Measurements from ENCODE around the gene ARID1B. TPM values are rescaled to one million over a fixed set of nuclear protein-coding genes. Genes with fewer than 3 reads are reported as not detected.

The ARID1B gene
- total and polyA plus RNA-seq, 4 donors, result 7.0 to 49.0 (median 24.2) TPM

DNA sequence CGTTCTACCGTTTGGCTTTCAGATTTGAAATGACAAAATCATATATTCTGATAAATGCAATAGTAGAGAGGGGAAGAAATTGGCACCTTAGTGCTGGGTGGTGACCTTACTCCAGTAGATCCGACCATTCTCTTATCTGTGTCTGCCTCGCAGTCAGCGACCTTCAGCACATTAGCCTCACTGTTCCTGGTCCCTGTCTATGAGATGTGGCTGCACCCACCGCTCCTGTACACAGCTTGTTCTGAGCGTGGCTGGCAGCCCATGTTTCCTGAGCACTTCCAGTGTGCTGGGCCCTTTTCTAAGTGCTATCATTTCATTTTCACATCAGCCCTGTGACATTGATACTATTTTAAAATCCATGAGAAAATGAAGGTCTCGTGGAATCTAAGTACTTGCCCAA, 408.0 kb downstream of the ARID1B start:
- Histone ChIP-seq H3K4me3 (ENCODE audit: low read depth in 1 of 3, low read length in 3 of 3) (no peak overlapping the region), H3K9me3 (ENCODE audit: control insufficient read depth in 4 of 4, low read length in 3 of 4) (no peaks in the 10 kb centered on the region), H3K4me1 (ENCODE audit: control insufficient read depth in 4 of 4, insufficient read depth in 4 of 4, low read length in 3 of 4) (peaks cover 4 to 17% (median 12%) of the 10 kb centered on the region in 4 donors), H3K27me3 (ENCODE audit: control insufficient read depth in 4 of 4, insufficient read depth in 4 of 4, low read length in 3 of 4) (no peaks in the 10 kb centered on the region), H3K9ac (ENCODE audit: low read depth in 1 of 2, low read length in 2 of 2) (no peak overlapping the region), H3K36me3 (ENCODE audit: control insufficient read depth in 4 of 4, insufficient read depth in 3 of 4, low read depth in 1 of 4, low read length in 3 of 4) (peaks cover 9 to 22% (median 16%) of the 10 kb centered on the region in 4 donors), H3K27ac (ENCODE audit: low read depth in 1 of 2, low read length in 2 of 2) (no peak overlapping the region)
- TF ChIP-seq SP1 (IDR thresholded peaks at IDR 0.05), result no peak
- TF ChIP-seq FOXA1 (IDR thresholded peaks at IDR 0.05), result no peak
- TF ChIP-seq RAD21 (IDR thresholded peaks at IDR 0.05), result no peak
- TF ChIP-seq FOXA2 (IDR thresholded peaks at IDR 0.05), result no peak
- TF ChIP-seq EGR1 (IDR thresholded peaks at IDR 0.05; ENCODE audit: low read depth in 2 of 2), result no peak
- no peak for DNase-seq (ENCODE audit: low spot score)
- WGBS, result 75% methylated on average over 8 of the region's 8 CpGs

DNA sequence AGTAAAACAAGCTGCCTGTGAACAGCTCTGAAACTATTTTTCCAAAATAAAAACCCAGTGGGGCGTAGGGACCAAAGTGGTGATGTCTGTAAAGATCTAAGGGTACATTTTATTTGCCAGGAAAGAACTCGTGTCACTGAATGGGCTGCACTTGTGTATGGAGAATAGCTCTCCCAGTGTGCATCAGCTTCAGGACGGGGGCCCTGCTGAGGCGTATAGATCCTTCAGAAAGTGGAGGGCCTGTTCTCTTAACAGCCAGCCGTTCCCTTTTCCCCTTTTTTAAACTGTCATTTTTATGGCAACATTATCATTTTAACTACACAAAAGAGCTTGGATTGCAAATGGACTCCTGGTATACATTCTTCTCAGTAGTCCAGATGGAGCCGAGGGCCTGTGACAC, 408.8 kb downstream of the ARID1B start:
- TF ChIP-seq FOXA2 (IDR thresholded peaks at IDR 0.05), result no peak
- TF ChIP-seq HNF4A (conservative IDR thresholded peaks at IDR 0.05), result no peak
- TF ChIP-seq EGR1 (IDR thresholded peaks at IDR 0.05; ENCODE audit: low read depth in 2 of 2), result no peak
- TF ChIP-seq RXRA (IDR thresholded peaks at IDR 0.05), result no peak
- TF ChIP-seq HNF4G (IDR thresholded peaks at IDR 0.05), result no peak
- TF ChIP-seq TAF1 (conservative IDR thresholded peaks at IDR 0.05), result no peak
- TF ChIP-seq ATF3 (IDR thresholded peaks at IDR 0.05), result no peak
- TF ChIP-seq, protein P1, sequence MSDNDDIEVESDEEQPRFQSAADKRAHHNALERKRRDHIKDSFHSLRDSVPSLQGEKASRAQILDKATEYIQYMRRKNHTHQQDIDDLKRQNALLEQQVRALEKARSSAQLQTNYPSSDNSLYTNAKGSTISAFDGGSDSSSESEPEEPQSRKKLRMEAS (IDR thresholded peaks at IDR 0.05), result no peak
- no peak for TF ChIP-seq NR2F2 (IDR thresholded peaks at IDR 0.05)
- TF ChIP-seq JUND (IDR thresholded peaks at IDR 0.05), result no peak
- TF ChIP-seq, protein P2, sequence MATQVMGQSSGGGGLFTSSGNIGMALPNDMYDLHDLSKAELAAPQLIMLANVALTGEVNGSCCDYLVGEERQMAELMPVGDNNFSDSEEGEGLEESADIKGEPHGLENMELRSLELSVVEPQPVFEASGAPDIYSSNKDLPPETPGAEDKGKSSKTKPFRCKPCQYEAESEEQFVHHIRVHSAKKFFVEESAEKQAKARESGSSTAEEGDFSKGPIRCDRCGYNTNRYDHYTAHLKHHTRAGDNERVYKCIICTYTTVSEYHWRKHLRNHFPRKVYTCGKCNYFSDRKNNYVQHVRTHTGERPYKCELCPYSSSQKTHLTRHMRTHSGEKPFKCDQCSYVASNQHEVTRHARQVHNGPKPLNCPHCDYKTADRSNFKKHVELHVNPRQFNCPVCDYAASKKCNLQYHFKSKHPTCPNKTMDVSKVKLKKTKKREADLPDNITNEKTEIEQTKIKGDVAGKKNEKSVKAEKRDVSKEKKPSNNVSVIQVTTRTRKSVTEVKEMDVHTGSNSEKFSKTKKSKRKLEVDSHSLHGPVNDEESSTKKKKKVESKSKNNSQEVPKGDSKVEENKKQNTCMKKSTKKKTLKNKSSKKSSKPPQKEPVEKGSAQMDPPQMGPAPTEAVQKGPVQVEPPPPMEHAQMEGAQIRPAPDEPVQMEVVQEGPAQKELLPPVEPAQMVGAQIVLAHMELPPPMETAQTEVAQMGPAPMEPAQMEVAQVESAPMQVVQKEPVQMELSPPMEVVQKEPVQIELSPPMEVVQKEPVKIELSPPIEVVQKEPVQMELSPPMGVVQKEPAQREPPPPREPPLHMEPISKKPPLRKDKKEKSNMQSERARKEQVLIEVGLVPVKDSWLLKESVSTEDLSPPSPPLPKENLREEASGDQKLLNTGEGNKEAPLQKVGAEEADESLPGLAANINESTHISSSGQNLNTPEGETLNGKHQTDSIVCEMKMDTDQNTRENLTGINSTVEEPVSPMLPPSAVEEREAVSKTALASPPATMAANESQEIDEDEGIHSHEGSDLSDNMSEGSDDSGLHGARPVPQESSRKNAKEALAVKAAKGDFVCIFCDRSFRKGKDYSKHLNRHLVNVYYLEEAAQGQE (IDR thresholded peaks at IDR 0.05), result no peak
- TF ChIP-seq YY1 (IDR thresholded peaks at IDR 0.05), result no peak
- no peak for TF ChIP-seq CTCF (IDR thresholded peaks at IDR 0.05; ENCODE audit: low read depth, low read length, missing input control)
- no peak for TF ChIP-seq FOXA1 (IDR thresholded peaks at IDR 0.05)
- TF ChIP-seq ZBTB33 (IDR thresholded peaks at IDR 0.05), result no peak
- Histone ChIP-seq H3K36me3 (ENCODE audit: control insufficient read depth in 4 of 4, insufficient read depth in 3 of 4, low read depth in 1 of 4, low read length in 3 of 4) (peaks cover 7 to 25% (median 21%) of the 10 kb centered on the region in 4 donors), H3K4me1 (ENCODE audit: control insufficient read depth in 4 of 4, insufficient read depth in 4 of 4, low read length in 3 of 4) (peaks cover 4 to 17% (median 12%) of the 10 kb centered on the region in 4 donors), H3K9me3 (ENCODE audit: control insufficient read depth in 4 of 4, low read length in 3 of 4) (no peaks in the 10 kb centered on the region), H3K9ac (ENCODE audit: low read depth in 1 of 2, low read length in 2 of 2) (no peak overlapping the region), H3K27me3 (ENCODE audit: control insufficient read depth in 4 of 4, insufficient read depth in 4 of 4, low read length in 3 of 4) (no peaks in the 10 kb centered on the region), H3K4me3 (ENCODE audit: low read depth in 1 of 3, low read length in 3 of 3) (no peak overlapping the region), H3K27ac (ENCODE audit: low read depth in 1 of 2, low read length in 2 of 2) (no peak overlapping the region)
- no peak for DNase-seq (ENCODE audit: low spot score)
- WGBS, result 86% methylated on average over 6 of the region's 6 CpGs

All from liver (tissue), 9 donors.